BE2C (cell line): ENCODE measurements around the gene ABLIM3.

Experiments used
- DNase-seq: peaks from one replicate; pipeline ENCODE4 v3.0.0-alpha.2; 2020
- H3K27me3 ChIP-seq: fragments of 250-450 bp; sonication (Bioruptor Pico); 2 replicates; pipeline ENCODE4 v1.5.1; 2020; ENCODE audit warnings: mild to moderate bottlenecking
- H3K36me3 ChIP-seq: fragments of 250-450 bp; sonication (Bioruptor Pico); 2 replicates; pipeline ENCODE4 v1.5.1; 2020; ENCODE audit warnings: mild to moderate bottlenecking
- H3K4me1 ChIP-seq: fragments of 250-450 bp; sonication (Bioruptor Pico); 2 replicates; pipeline ENCODE4 v1.5.1; 2020
- H3K4me3 ChIP-seq: 2 replicates; pipeline ENCODE4 v1.5.1; 2011; ENCODE audit warnings: low read depth, low read length
- H3K9me3 ChIP-seq: fragments of 250-450 bp; sonication (Bioruptor Pico); 2 replicates; pipeline ENCODE4 v1.5.1; 2020
- TF ChIP-seq, protein P1 (sequence below): IDR thresholded peaks from 2 replicates; pipeline ENCODE4 v1.5.1; 2012; ENCODE audit warnings: mild to moderate bottlenecking, low read depth, low read length

The ABLIM3 gene

DNA sequence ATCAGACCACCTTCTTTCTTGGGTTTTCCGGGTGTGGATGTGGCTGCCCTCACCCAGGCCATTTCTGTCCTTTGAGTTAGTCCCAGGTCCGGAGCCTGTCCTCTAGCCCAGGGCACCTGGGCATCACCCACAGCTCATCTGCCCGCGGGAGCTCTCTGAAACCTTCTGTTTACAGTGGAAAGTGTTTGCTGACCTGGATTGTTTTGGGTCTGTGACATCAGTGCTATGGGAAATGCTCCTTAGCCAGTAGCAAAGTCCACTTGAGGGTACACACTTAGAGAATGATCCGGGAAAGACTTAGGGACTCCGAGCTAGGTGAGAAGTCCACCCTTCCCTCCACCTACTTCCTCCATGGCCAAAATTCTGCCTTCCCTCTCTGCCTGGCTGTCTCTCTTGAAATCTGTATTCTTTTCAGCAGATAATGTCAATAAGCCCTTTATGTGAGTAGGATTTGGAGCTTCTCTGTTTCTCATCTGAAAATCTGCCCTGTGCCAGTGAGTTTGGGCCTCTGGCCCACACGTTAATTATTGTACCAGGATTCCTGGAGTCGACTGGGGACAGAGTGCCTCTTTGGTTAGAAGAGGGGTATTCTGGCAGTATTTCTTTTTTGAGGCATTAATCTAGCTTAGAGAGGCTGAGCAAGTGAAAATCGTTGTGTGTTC, 19.9 kb downstream of the ABLIM3 start:
- H3K36me3 ChIP-seq: no peaks in the 10 kb centered on the region
- no peak overlapping the region for H3K4me3 ChIP-seq
- no peak for DNase-seq
- TF ChIP-seq, protein P1, sequence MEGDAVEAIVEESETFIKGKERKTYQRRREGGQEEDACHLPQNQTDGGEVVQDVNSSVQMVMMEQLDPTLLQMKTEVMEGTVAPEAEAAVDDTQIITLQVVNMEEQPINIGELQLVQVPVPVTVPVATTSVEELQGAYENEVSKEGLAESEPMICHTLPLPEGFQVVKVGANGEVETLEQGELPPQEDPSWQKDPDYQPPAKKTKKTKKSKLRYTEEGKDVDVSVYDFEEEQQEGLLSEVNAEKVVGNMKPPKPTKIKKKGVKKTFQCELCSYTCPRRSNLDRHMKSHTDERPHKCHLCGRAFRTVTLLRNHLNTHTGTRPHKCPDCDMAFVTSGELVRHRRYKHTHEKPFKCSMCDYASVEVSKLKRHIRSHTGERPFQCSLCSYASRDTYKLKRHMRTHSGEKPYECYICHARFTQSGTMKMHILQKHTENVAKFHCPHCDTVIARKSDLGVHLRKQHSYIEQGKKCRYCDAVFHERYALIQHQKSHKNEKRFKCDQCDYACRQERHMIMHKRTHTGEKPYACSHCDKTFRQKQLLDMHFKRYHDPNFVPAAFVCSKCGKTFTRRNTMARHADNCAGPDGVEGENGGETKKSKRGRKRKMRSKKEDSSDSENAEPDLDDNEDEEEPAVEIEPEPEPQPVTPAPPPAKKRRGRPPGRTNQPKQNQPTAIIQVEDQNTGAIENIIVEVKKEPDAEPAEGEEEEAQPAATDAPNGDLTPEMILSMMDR: no peak
- no peaks in the 10 kb centered on the region for H3K27me3 ChIP-seq
- no peaks in the 10 kb centered on the region for H3K4me1 ChIP-seq
- H3K9me3 ChIP-seq: no peaks in the 10 kb centered on the region

DNA sequence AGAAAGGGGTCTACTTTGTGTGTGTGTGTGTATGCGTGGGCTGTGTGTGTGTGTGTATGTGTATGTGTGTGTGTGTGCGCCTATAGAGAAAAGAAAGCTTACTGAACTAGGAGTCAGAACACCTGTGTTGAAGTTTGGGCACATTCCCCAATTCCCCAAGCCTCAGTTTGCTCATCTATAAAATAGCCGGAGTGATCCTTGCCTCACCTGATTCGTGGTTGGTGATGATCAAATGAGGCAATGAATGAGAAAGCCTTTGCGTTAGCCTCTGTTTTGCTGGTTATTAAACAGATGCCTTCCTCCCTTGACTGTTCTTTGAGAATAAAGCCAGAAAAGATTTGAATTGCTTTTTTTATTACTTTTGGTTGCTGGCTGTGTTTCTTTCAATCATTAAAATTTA, 20.6 kb downstream of the ABLIM3 start:
- no peaks in the 10 kb centered on the region for H3K4me1 ChIP-seq
- no peak overlapping the region for H3K4me3 ChIP-seq
- H3K27me3 ChIP-seq: no peaks in the 10 kb centered on the region
- no peak for DNase-seq
- no peaks in the 10 kb centered on the region for H3K9me3 ChIP-seq
- TF ChIP-seq, protein P1: no peak
- no peaks in the 10 kb centered on the region for H3K36me3 ChIP-seq

DNA sequence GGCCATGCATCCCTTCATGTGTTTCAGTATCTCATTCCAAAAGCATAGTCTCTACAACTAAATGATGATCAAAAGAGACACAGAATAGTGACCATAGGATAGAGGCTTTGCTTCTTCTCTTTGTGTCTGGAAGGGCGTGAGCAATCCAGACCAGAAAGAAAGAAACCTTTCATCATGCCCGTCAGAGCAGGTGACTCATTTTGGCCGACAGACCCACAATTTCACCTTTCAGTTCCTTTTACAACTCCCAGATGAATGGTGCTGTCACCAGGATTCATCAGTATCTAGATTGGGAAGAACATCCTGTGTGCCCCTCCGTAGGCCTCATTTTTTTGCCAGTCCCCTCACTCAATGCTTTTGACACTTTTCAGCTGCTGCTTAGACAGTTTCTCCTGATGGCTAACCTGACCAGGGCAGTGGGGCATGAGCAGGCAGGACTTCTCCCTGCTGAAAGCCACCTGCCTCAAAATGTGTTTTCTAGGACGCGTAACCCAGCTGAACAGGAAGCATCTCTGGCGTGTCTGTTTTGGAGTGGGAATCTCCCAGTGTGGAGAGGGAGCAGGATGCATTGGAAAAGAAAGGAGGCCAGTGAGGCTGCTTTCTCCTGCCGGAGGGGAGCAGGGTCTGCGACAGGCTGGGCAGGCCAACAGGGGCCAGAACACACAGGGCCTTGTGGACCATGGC, 21.2 kb downstream of the ABLIM3 start:
- Histone ChIP-seq H3K9me3 (no peaks in the 10 kb centered on the region), H3K4me1 (no peaks in the 10 kb centered on the region), H3K36me3 (no peaks in the 10 kb centered on the region), H3K27me3 (no peaks in the 10 kb centered on the region), H3K4me3 (no peak overlapping the region)
- TF ChIP-seq, protein P1: no peak
- no peak for DNase-seq

DNA sequence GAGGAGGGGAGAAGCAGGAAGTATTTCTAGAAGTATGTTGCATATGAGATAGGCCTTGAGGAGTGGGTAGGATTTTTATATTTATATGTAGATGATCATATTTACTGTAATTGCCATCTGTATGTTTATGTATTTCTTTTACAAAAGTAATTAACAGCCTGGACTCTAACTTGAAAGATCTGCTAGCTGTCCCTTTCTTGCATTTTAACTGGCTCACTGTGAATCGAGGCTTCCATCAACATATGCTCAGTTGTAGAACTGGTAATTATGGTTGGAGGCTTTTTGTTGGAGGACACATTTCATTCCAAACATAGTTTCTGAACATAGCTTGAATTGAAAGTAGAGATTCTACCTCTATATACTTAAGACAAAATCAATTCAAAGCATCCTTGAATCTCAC, 23.4 kb downstream of the ABLIM3 start:
- H3K36me3 ChIP-seq: no peaks in the 10 kb centered on the region
- no peaks in the 10 kb centered on the region for H3K9me3 ChIP-seq
- H3K4me3 ChIP-seq: no peak overlapping the region
- no peaks in the 10 kb centered on the region for H3K4me1 ChIP-seq
- no peaks in the 10 kb centered on the region for H3K27me3 ChIP-seq
- no peak for DNase-seq
- TF ChIP-seq, protein P1: no peak

DNA sequence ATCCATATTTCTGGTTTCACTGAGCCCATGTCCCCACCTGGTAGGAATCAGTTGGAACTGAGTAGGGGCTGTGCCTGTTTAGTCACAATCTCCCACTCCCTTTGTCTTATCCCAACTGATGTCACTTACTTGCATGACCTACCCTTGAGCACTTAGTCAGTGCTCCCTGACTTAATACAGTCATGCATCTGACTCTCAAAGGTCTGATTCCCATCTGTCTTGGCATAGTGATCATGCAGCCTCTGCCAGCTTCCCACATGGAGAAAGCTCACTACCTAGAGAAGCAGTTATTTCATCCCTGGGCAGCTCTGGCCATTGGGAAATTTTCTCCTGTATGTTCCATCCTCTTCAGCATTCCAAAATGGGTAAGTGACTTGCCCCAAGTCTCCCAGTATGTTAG, 24.8 kb downstream of the ABLIM3 start:
- Histone ChIP-seq H3K36me3 (no peaks in the 10 kb centered on the region), H3K4me3 (no peak overlapping the region), H3K27me3 (no peaks in the 10 kb centered on the region), H3K4me1 (no peaks in the 10 kb centered on the region), H3K9me3 (no peaks in the 10 kb centered on the region)
- DNase-seq: no peak
- TF ChIP-seq, protein P1: no peak

DNA sequence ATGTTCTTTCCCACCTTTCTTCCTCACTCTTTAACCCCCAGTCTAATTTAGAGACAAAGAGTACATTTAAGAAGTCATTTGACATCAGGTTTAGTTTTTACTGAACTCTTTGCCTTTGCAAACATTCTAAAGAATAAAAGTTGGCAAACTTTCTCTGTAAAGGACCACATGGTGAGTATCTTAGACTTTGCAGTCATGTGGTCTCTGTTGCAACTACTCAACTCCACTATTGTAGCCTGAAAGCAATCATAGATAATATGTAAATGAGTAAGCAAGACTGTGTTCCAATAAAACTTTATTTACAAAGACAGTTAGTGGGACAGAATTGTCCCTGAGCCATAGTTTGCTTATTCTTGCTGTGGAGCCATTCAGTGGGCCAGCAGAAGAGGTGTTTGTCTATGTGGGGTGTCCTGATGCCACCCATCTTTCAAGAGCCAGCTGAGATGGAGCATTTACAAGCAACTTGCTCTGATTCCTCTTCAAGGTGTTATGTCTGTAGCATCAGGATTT, 25.4 kb downstream of the ABLIM3 start:
- Histone ChIP-seq H3K4me1 (no peaks in the 10 kb centered on the region), H3K9me3 (no peaks in the 10 kb centered on the region), H3K27me3 (no peaks in the 10 kb centered on the region), H3K4me3 (no peak overlapping the region), H3K36me3 (no peaks in the 10 kb centered on the region)
- TF ChIP-seq, protein P1: no peak
- no peak for DNase-seq
